Muscle layer of duodenum (tissue), 2 donors: ENCODE results near the gene SET.
"Not testable (repeated sequence)": the region's sequence is repeated elsewhere in the genome, so short reads cannot be mapped to it uniquely, and the experiment has no call there.

ENCODE experiments used
- H3K27ac ChIP-seq: one replicate; pipeline ENCODE4 v1.7.0; 2013; ENCODE audit warnings: mild to moderate bottlenecking, low read length
- H3K27me3 ChIP-seq: one replicate; pipeline ENCODE4 v1.7.0; 2013; ENCODE audit warnings: low read depth, mild to moderate bottlenecking, control low read depth, low read length
- H3K36me3 ChIP-seq, 2 donors: one replicate each; pipeline ENCODE4 v1.7.0; 2013; ENCODE audit warnings: low read length in 2 of 2, control low read depth in 1 of 2, mild to moderate bottlenecking in 1 of 2; ENCODE audit not compliant: insufficient read depth in 2 of 2, control insufficient read depth in 1 of 2
- H3K4me1 ChIP-seq, 2 donors: one replicate each; pipeline ENCODE4 v1.7.0; 2013; ENCODE audit warnings: low read length in 2 of 2, mild to moderate bottlenecking in 2 of 2, control low read depth in 1 of 2, moderate library complexity in 1 of 2; ENCODE audit not compliant: insufficient read depth in 2 of 2, control insufficient read depth in 1 of 2
- H3K4me3 ChIP-seq, 2 donors: one replicate each; pipeline ENCODE4 v1.7.0; 2013; ENCODE audit warnings: low read length in 2 of 2, low read depth in 1 of 2, mild to moderate bottlenecking in 1 of 2
- H3K9me3 ChIP-seq, 2 donors: one replicate each; pipeline ENCODE4 v1.7.0; 2013; ENCODE audit warnings: low read length in 2 of 2, control low read depth in 1 of 2, mild to moderate bottlenecking in 1 of 2; ENCODE audit not compliant: control insufficient read depth in 1 of 2
- donor health status: healthy.

Gene SET

DNA sequence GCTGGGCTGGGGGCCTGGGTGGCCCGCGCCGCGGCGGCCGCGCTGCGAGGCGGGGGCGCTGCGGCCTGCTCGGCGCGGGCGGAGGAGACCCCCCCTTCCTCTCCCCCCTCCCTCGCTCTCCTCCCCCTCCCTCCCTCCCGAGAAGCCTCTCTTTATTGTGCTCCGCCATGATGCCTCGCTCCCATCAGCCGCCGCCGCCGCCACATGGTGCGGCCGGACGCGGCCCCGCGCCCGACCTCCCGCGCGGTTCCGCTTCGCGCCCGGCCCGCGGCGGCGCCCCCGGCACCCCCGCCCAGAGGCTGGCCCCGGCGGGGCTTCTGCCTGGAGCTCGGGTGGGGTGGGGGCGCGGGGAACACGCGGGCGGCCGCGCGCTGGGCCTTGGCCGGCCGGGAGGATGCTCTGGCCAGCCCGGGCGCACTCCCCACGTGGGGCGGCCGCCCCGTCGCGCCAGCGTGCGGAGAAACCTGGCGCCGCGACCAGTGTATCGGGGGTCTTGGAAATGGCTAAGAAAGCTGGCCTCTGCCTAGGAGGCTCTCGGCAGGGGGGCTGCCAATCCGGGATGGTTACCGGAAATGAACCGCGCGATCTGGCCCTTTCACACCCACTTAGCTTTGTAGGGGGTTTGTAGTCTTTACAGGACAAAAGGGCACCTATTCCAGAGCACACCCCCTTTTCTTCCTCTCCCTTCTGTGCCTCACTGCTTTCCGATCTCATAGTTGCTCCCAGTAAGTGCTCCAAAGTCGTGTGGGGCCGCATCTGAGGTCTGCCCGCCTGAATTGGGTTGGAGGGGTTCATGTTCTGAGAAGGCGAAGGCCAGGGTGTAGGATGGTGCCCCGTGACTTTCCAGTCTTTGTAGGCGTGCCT, 1.0 kb downstream of the SET start:
- Histone ChIP-seq H3K4me3 (peak overlapping the region; percentile 84 to 87), H3K9me3 (no peaks in the 10 kb centered on the region), H3K36me3 (peaks cover 25 to 28% of the 10 kb centered on the region in 2 donors), H3K27me3 (no peaks in the 10 kb centered on the region), H3K4me1 (peaks cover 9 to 25% of the 10 kb centered on the region in 2 donors), H3K27ac (peak overlapping the region; percentile 84)

DNA sequence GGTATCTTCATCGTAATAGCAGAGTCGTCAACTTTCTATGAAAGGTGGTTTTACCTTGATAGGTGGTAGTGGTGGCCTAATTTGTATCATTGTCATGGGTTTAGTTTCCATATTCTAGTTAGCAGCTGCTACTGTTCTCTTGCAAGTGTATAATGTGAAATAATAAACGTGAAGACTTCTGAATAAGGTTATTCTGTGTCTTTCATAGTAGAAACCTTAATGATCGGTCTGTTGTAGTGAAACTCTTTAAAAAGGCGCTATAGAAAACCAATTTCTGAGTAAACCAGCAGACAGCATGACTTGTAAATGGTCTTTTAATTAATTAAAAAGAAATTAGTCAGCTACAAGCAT, 1.6 kb downstream of the SET start:
- H3K9me3 ChIP-seq = no peaks in the 10 kb centered on the region
- H3K4me3 ChIP-seq = peak overlapping the region; percentile 84 to 87
- peaks cover 27 to 31% of the 10 kb centered on the region in 2 donors for H3K36me3 ChIP-seq
- H3K27ac ChIP-seq = peak overlapping the region; percentile 84
- H3K27me3 ChIP-seq = no peaks in the 10 kb centered on the region
- peaks cover 4 to 25% of the 10 kb centered on the region in 2 donors for H3K4me1 ChIP-seq

DNA sequence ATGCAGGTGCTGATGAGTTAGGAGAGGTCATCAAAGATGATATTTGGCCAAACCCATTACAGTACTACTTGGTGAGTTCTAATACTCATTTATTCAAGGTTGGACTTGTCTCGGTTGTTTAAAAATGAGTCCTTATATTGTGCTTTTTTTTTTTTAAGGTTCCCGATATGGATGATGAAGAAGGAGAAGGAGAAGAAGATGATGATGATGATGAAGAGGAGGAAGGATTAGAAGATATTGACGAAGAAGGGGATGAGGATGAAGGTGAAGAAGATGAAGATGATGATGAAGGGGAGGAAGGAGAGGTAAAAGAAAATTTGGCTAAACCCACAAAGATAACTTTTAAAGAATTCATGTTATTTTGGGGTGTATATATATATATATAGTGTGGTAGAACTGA, 4.7 kb downstream of the SET start:
- H3K27me3 ChIP-seq, H3K4me3 ChIP-seq, H3K27ac ChIP-seq, H3K9me3 ChIP-seq: not testable (repeated sequence)
- Histone ChIP-seq H3K4me1 (peaks cover 4 to 13% of the 10 kb centered on the region in 2 donors), H3K36me3 (peaks cover 35 to 40% of the 10 kb centered on the region in 2 donors)

DNA sequence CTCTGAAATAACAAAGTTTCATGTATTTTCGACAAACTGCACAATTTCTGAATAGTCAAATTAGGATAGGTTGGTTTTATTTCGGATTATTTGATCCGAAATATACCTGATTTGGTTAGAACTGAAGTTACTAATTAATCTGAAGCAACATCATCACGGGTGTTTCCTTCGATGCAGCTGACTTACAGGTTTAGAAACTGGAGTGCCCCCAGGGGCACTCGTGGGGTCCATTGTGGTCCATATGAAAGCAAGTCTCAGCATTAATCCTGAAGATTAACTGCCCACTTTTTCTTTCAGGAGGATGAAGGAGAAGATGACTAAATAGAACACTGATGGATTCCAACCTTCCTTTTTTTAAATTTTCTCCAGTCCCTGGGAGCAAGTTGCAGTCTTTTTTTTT, 5.3 kb downstream of the SET start:
- H3K36me3 ChIP-seq = peaks cover 35 to 40% of the 10 kb centered on the region in 2 donors
- H3K9me3 ChIP-seq = no peaks in the 10 kb centered on the region
- H3K4me3 ChIP-seq = no peak overlapping the region

DNA sequence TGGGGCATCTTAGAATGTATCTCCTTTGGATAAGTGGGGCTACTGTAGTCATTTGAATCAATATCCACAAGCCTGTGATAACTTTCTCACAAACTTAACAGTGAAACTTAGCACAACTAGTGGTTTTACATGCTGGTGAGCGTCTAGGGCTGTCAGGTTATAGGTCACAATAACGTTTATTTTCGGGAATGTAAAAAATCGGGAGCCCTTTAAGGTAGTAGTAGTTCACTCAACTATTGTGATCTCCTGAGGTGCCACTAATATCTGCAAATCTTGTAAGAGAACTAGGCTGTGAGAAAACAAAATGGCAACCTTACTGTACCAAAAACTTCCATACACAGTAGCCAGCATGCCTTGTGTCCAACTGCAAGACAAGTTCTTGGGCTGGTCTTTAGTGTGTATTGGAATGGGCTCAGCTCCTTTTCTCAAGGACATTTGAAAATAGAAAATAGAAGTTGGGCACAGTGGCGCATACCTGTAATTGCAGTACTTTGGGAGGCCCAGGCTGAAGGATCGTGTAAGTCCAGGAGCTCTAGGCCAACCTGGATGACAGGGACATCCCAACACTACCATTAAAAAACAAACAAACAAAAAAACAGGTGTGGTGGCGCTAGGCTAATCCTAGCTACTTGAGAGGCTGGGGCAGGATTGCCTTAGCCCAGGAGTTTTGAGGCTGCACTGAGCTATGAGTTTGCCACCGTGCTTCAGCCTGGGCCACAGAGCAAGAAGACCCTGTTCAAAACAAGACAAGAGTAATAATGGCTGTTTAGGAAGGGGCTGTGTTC, 8.1 kb downstream of the SET start:
- Histone ChIP-seq H3K9me3 (no peaks in the 10 kb centered on the region), H3K4me1 (no peaks in the 10 kb centered on the region), H3K4me3 (no peak overlapping the region), H3K27me3 (no peaks in the 10 kb centered on the region), H3K27ac (no peak overlapping the region), H3K36me3 (peaks cover 30 to 40% of the 10 kb centered on the region in 2 donors)

More for the DNA sequence above, 5.3 kb downstream of the SET start:
- H3K27me3 ChIP-seq = no peaks in the 10 kb centered on the region
- peaks cover 4 to 13% of the 10 kb centered on the region in 2 donors for H3K4me1 ChIP-seq
- H3K27ac ChIP-seq = no peak overlapping the region

DNA sequence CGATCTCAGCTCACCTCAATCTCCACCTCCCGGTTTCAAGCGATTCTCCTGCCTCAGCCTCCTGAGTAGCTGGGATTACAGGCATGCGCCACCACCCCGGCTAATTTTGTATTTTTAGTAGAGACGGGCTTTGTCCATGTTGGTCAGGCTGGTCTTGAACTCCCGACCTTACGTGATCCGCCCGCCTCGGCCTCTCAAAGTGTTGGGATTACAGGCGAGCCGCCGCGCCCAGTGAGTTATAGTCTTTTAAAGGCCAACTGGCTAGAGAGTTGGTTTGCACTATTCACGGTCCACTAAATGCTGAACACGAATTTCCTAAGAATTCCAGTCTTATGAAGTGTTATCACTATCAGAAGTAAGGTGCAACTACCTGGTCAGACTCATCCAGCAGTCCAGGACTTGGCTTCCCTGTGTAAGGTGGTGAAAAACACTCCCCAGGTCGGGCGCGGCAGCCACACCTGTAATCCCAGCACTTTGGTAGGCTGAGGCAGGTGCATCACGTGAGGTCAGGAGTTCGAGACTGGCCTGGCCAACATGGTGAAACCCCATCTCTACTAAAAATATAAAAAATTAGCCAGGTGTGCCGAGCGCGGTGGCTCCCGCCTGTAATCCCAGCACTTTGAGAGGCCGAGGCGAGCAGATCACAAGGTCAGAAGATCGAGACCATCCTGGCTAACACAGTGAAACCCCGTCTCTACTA, 10.2 kb downstream of the SET start:
- not testable (repeated sequence) for H3K9me3 ChIP-seq, H3K4me3 ChIP-seq, H3K27me3 ChIP-seq, H3K4me1 ChIP-seq, H3K27ac ChIP-seq
- peaks cover 10 to 19% of the 10 kb centered on the region in 2 donors for H3K36me3 ChIP-seq

DNA sequence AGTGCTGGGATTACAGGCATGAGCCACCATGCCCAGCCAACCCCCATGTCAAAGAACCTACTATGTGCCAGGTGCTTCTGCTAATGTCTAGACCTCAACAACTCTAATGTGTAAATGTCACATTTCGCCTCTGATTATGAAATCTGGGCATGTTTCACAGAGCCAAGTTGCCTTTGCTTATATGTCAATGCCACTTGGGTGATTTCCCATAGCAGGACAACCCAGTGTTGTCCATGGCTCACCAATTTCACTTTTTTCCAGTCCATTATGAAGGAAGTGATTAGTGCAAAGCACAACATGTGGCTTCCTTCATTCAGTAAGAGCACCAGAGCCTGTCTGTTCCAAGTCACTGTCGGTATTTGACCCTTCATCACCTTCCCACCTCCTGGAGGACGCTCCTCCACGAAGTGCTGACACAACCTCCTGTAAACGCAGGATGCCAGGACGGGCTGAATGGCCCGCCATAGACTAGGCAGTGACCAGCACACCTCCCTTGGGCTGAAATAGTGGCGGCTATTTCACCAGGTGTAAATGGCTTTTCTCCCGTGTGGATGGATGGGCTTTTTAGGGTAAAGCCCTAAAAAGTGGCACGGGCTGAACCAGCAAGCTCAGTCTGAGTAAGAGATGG, 12.3 kb downstream of the SET start:
- no peak overlapping the region for H3K27ac ChIP-seq
- H3K36me3 ChIP-seq = peaks cover 0 to 7% of the 10 kb centered on the region in 2 donors
- H3K27me3 ChIP-seq = no peaks in the 10 kb centered on the region
- H3K9me3 ChIP-seq = no peaks in the 10 kb centered on the region
- peaks cover 0 to 6% of the 10 kb centered on the region in 2 donors for H3K4me1 ChIP-seq
- no peak overlapping the region for H3K4me3 ChIP-seq

DNA sequence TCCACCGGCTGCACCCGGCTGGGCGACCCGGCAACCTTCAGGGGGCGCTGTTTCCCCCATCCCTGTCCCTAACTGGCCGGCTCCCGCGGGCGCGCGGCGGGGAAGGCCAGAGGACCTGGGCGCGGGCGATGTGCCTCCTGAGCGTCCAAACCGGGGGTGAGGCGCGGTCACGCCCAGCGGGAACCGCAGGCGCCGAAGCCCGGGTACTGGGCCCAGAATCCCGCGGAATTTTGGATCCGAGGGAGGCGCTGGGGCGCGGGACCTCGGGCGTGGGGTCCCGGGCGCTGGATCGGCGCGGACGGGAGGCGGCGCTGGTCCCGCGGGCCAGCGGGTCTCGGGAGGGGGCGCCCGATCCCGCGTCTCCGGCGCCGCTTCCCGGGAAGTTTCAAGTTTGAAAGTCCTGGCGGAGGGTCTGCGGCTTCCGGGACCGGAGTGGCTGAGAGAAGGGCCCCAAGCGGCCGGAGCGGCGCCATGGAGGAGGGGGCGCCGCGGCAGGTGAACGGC, 13.5 kb downstream of the SET start, which contains the start of gene PKN3:
TSS of gene PKN3 (plus strand) at position 59 of the 504 bp plus-strand sequence. CDS start at position 472, 413 bp downstream.
- H3K4me1 ChIP-seq = peaks cover 0 to 6% of the 10 kb centered on the region in 2 donors
- H3K4me3 ChIP-seq = peak within 1 kb of the TSS; percentile 46 to 88
- no peaks in the 10 kb centered on the region for H3K36me3 ChIP-seq
- H3K9me3 ChIP-seq = no peaks in the 10 kb centered on the region
- peak within 1 kb of the TSS; percentile 51 for H3K27ac ChIP-seq
- H3K27me3 ChIP-seq = no peaks in the 10 kb centered on the region

DNA sequence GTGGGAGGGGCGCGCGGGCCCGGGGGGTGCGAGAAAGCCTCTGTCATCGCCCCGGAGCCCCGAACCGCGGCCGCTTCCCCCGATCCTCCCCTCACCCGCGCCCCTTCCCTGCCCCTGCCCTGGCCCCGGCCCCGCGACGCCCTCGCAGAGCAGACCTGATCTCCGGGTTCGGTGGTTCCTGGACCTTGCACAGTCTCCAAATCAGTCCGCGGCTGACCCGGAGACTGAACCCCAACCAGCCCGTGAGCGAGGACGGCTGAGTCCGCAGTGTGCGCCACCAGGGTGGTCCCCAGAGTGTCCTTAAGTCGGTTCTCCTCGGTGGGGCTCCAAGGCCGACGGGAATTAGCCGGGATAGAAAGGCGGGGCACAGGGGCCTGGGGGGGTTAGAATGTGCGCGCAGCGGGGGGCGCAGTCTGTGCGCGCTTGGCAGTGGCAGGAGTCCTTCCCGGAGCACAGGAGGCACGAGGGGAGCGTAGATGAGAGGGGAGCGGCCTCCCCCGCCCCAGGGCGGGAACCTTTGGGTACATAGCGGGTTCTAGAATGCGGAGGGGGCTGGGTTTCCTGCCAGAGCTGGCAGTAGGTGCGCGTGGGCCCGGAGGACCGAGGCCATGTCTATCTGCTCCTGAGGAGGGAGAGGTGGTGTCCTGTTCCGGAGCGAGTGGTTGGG, 14.1 kb downstream of the SET start:
- Histone ChIP-seq H3K36me3 (no peaks in the 10 kb centered on the region), H3K4me3 (peak overlapping the region; percentile 46 to 88), H3K4me1 (peaks cover 0 to 6% of the 10 kb centered on the region in 2 donors), H3K9me3 (no peaks in the 10 kb centered on the region), H3K27ac (peak overlapping the region; percentile 51), H3K27me3 (no peaks in the 10 kb centered on the region)

DNA sequence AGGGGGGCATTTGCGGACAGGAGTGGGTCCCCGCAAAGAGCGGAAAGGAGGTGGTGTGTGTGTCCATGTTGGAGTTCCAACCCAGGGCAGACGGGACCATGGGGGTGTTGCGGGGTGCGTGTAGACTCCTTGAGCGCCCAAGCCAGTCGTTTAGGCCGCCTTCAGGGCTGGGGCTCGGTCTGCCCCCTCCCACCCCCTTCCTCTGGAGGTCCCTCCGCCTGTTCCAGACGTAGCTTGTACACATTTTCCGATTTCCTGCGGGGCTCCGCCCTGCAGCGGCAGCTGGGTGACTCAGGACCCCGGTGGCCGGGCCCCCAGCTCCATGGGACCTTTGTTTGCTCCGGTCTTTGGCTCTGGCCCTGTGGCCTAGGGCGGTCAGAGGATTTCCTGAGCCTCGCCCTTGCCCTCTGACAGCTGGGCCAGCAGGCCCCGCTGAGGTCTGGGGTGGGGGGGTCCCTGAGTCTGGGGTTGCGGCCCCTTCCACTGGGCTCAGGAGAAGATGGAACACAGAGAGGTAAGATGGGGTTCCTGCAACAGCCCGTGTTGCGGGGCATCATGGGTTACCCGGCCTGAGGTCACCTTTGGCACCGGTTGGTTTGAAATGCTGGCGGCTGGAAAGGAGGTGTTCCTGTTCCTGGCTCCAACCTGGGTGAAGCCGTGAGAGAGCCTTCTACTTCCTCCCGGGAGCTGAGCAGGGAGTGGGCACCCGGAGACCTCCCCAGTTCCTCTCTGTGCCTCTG, 14.8 kb downstream of the SET start:
- Histone ChIP-seq H3K27ac (peak overlapping the region; percentile 51), H3K4me1 (peaks cover 0 to 6% of the 10 kb centered on the region in 2 donors), H3K36me3 (no peaks in the 10 kb centered on the region), H3K27me3 (no peaks in the 10 kb centered on the region), H3K9me3 (no peaks in the 10 kb centered on the region), H3K4me3 (peak overlapping the region; percentile 46 to 88)
